Glomerular visceral epithelial cell (primary cell): Measurements from ENCODE around the gene IGF1.

Source experiments
- DNase-seq: peaks from one replicate; pipeline ENCODE4 v3.0.0-alpha.2; 2016; ENCODE audit errors: extremely low spot score

Gene IGF1

GRCh38 chr12:102426599-102427542, 53.5 kb downstream of the IGF1 start:
- DNase-seq, result no peak

- DNase-seq, result no peak
Measured at GRCh38 chr12:102425109-102426039, 55.0 kb downstream of the IGF1 start.

GRCh38 chr12:102423462-102423861, 56.9 kb downstream of the IGF1 start:
- no peak for DNase-seq

GRCh38 chr12:102421802-102422583, 58.4 kb downstream of the IGF1 start:
- no peak for DNase-seq

- DNase-seq, result no peak
Measured at GRCh38 chr12:102419094-102419764, 61.1 kb downstream of the IGF1 start.

- no peak for DNase-seq
Measured at GRCh38 chr12:102417055-102417454, 63.3 kb downstream of the IGF1 start.

GRCh38 chr12:102415515-102415914, 64.8 kb downstream of the IGF1 start:
- DNase-seq, result no peak

GRCh38 chr12:102413396-102413795, 67.0 kb downstream of the IGF1 start:
- no peak for DNase-seq

- DNase-seq, result no peak
Measured at GRCh38 chr12:102410511-102410910, 69.9 kb downstream of the IGF1 start.

GRCh38 chr12:102408487-102409297, 71.7 kb downstream of the IGF1 start:
- DNase-seq, result no peak

GRCh38 chr12:102407776-102408486, 72.4 kb downstream of the IGF1 start:
- no peak for DNase-seq

GRCh38 chr12:102406033-102406584, 74.3 kb downstream of the IGF1 start:
- DNase-seq, result no peak

GRCh38 chr12:102401087-102401486, 79.3 kb downstream of the IGF1 start:
- DNase-seq, result no peak

GRCh38 chr12:102399653-102400052, 80.7 kb downstream of the IGF1 start:
- DNase-seq, result no peak

- DNase-seq, result no peak
Measured at GRCh38 chr12:102396276-102396675, 84.1 kb downstream of the IGF1 start.

- DNase-seq, result no peak
Measured at GRCh38 chr12:102394200-102394599, 86.2 kb downstream of the IGF1 start.

- DNase-seq, result no peak
Measured at GRCh38 chr12:102390068-102390467, 90.3 kb downstream of the IGF1 start.

- no peak for DNase-seq
Measured at GRCh38 chr12:102388469-102388868, 91.9 kb downstream of the IGF1 start.

- no peak for DNase-seq
Measured at GRCh38 chr12:102385343-102385742, 95.0 kb downstream of the IGF1 start.
